ENCODE results near the gene BTRC.

BTRC gene

GRCh38 chr10:101562231-101562630 is 208.3 kb downstream of the BTRC start:
- no peak for TF ChIP-seq CTCF (conservative IDR thresholded peaks at IDR 0.05; ENCODE audit: low read depth, low read length)
- no peaks in the 10 kb centered on the region for H3K36me3 ChIP-seq (ENCODE audit: insufficient read depth)
- no peak overlapping the region for H3K4me3 ChIP-seq (IDR thresholded peaks at IDR 0.05; ENCODE audit: insufficient read depth, low read depth, low read length)

GRCh38 chr10:101563007-101563406 is 209.0 kb downstream of the BTRC start:
- TF ChIP-seq CTCF (conservative IDR thresholded peaks at IDR 0.05; ENCODE audit: low read depth, low read length) = no peak
- Histone ChIP-seq H3K36me3 (ENCODE audit: insufficient read depth) (no peaks in the 10 kb centered on the region), H3K9ac (no peak overlapping the region), H2AFZ (ENCODE audit: low read depth) (no peak overlapping the region), H4K20me1 (ENCODE audit: insufficient read depth) (no peaks in the 10 kb centered on the region), H3K27ac (no peak overlapping the region), H3K4me2 (no peak overlapping the region), H3K27me3 (ENCODE audit: insufficient read depth, low read depth) (no peaks in the 10 kb centered on the region), H3K4me3 (IDR thresholded peaks at IDR 0.05; ENCODE audit: insufficient read depth, low read depth, low read length) (no peak overlapping the region), H3K79me2 (ENCODE audit: insufficient read depth, low read depth) (no peaks in the 10 kb centered on the region), H3K4me1 (ENCODE audit: low read depth, poor library complexity, severe bottlenecking) (no peaks in the 10 kb centered on the region)

More at GRCh38 chr10:101562231-101562630, 208.3 kb downstream of the BTRC start:
- no peak overlapping the region for H3K9ac ChIP-seq
- H3K27me3 ChIP-seq (ENCODE audit: insufficient read depth, low read depth) = no peaks in the 10 kb centered on the region
- no peak overlapping the region for H2AFZ ChIP-seq (ENCODE audit: low read depth)
- no peaks in the 10 kb centered on the region for H4K20me1 ChIP-seq (ENCODE audit: insufficient read depth)
- no peaks in the 10 kb centered on the region for H3K79me2 ChIP-seq (ENCODE audit: insufficient read depth, low read depth)
- H3K4me1 ChIP-seq (ENCODE audit: low read depth, poor library complexity, severe bottlenecking) = no peaks in the 10 kb centered on the region
- H3K4me2 ChIP-seq = no peak overlapping the region
- H3K27ac ChIP-seq = no peak overlapping the region

GRCh38 chr10:101563497-101564040 is 209.6 kb downstream of the BTRC start:
- H3K27me3 ChIP-seq (ENCODE audit: insufficient read depth, low read depth) = no peaks in the 10 kb centered on the region
- H4K20me1 ChIP-seq (ENCODE audit: insufficient read depth) = no peaks in the 10 kb centered on the region
- H3K79me2 ChIP-seq (ENCODE audit: insufficient read depth, low read depth) = no peaks in the 10 kb centered on the region
- no peaks in the 10 kb centered on the region for H3K36me3 ChIP-seq (ENCODE audit: insufficient read depth)
- H3K4me2 ChIP-seq = no peak overlapping the region
- no peak for TF ChIP-seq CTCF (conservative IDR thresholded peaks at IDR 0.05; ENCODE audit: low read depth, low read length)
- no peak overlapping the region for H3K9ac ChIP-seq
- H3K4me1 ChIP-seq (ENCODE audit: low read depth, poor library complexity, severe bottlenecking) = no peaks in the 10 kb centered on the region
- H2AFZ ChIP-seq (ENCODE audit: low read depth) = no peak overlapping the region
- no peak overlapping the region for H3K27ac ChIP-seq
- no peak overlapping the region for H3K4me3 ChIP-seq (IDR thresholded peaks at IDR 0.05; ENCODE audit: insufficient read depth, low read depth, low read length)

- Histone ChIP-seq H3K36me3 (ENCODE audit: insufficient read depth) (no peaks in the 10 kb centered on the region), H3K4me2 (no peak overlapping the region), H2AFZ (ENCODE audit: low read depth) (no peak overlapping the region), H3K4me1 (ENCODE audit: low read depth, poor library complexity, severe bottlenecking) (peaks cover 4% of the 10 kb centered on the region), H4K20me1 (ENCODE audit: insufficient read depth) (no peaks in the 10 kb centered on the region), H3K27ac (no peak overlapping the region), H3K79me2 (ENCODE audit: insufficient read depth, low read depth) (no peaks in the 10 kb centered on the region), H3K4me3 (IDR thresholded peaks at IDR 0.05; ENCODE audit: insufficient read depth, low read depth, low read length) (no peak overlapping the region), H3K27me3 (ENCODE audit: insufficient read depth, low read depth) (no peaks in the 10 kb centered on the region), H3K9ac (no peak overlapping the region)
- no peak for TF ChIP-seq CTCF (conservative IDR thresholded peaks at IDR 0.05; ENCODE audit: low read depth, low read length)
Observed at GRCh38 chr10:101564490-101564991, 210.6 kb downstream of the BTRC start.

Data from KMS-11 (cell line).